GM21526 (cell line): ENCODE data around the gene MRPL21.
"Not testable (repeated sequence)": the region's sequence is repeated elsewhere in the genome, so short reads cannot be mapped to it uniquely, and the experiment has no call there.

ENCODE experiments used
- ATAC-seq: cut with Tn5 transposase; IDR thresholded peaks from one replicate; pipeline ENCODE4 v1.9.1; 2021; ENCODE audit warnings: moderate library complexity; ENCODE audit not compliant: unreplicated experiment, low FRiP score

The MRPL21 gene

DNA sequence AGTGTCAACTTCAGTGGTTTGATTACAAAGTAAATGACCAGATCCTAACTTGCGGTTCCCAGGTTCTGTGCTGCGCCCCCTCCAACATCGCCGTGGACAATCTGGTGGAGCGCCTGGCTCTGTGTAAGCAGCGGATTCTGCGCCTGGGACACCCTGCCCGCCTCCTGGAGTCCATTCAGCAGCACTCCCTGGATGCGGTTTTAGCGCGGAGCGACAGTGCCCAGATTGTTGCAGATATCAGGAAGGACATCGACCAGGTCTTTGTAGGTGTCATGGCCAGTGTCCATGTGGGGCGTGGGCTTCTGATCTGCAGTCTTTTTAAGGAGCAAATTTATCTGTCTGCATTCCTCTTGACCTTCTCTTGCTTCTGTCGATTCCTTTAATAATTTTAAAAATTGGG, 11.1 kb upstream of the MRPL21 start:
- no peak for ATAC-seq

DNA sequence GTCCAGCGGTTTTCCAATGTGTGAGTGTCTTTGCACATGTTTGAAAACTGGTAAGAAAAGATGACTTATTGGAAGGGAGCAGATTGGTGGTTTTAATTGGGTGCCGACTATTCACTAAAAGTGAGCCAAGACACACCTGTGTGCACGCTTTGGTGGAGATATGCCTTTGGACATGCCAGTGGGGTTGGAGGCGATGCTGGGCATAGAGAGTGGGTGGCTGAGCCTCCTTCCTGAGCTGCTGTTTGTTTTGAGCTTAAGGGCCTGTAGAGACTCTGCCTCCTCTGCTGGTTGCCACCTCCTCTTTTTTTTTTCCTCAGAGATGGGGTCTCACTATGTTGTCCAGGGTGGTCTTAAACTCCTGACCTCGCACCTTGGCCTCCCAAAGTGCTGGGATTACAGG, 9.6 kb upstream of the MRPL21 start:
- no peak for ATAC-seq

DNA sequence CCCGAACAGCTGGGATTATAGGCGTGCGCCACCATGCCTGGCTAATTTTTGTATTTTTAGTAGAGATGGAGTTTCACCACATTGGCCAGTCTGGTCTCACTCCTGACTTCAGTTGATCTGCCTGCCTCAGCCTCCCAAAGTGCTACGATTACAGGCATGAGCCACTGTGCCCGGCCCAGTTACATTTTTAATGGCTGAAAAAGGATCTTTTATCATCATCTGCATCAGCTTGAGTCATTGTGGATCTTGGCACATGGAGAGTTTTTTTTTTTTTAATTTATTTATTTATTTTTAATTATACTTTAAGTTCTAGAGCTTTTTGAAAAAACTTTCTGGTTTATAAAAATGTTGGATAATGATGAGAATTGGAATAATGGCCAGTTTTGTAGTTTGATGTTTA, 8.6 kb upstream of the MRPL21 start:
- ATAC-seq, result no peak

DNA sequence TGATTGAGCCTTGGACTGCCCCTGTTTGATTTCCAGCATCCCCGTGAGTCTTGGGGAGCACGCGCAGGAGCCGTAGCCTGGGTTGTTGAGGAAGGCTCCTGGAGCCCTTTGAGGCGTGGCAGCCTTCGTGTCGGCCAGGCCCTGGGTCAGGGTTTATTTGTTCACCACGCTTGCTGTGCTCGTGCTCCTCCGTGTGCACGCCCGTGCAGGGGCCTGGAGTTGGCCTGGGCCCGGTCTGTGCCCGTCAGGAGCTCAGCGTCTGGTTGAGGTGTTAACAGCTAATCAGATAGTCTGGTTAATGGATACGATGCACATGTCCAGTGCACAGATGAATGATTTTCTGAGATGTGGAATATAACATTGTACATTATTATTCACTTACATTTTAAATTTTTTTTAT, 8.1 kb upstream of the MRPL21 start:
- no peak for ATAC-seq

DNA sequence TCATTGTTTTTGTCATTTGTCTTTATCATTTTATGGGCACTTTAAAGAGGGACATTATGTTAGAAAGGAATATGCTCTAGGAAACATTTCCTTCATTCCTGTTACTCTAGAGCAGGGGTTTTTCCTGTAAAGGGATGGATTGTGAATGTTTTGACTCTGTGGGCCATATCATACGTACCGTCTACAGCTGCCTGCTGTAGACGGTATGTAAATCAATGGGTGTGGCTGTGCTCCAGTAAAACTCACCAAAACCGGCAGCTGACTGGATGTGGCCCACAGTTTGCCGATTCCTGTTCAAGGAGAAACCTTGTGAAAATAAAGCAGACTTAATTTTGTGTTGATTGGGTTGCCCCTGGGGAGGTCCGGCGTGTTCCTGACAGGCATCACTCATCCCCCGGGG, 7.3 kb upstream of the MRPL21 start:
- no peak for ATAC-seq

DNA sequence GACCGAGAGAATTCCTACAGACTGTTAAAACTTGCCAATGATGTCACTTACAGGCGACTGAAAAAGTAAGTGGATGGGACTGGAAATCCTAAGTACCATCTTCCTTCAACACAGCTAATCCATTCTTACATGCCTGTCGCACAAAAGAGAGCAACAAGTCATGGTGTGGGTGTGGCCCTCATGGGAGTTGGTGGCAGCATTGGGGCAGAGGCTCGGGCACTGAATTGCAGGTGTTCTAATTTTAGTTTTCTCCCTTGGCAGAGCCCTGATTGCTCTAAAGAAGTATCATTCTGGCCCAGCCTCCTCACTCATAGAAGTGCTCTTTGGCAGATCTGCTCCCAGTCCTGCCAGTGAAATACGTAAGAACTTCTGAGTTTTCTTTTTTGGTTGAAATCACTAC, 4.6 kb upstream of the MRPL21 start:
- ATAC-seq, result no peak

DNA sequence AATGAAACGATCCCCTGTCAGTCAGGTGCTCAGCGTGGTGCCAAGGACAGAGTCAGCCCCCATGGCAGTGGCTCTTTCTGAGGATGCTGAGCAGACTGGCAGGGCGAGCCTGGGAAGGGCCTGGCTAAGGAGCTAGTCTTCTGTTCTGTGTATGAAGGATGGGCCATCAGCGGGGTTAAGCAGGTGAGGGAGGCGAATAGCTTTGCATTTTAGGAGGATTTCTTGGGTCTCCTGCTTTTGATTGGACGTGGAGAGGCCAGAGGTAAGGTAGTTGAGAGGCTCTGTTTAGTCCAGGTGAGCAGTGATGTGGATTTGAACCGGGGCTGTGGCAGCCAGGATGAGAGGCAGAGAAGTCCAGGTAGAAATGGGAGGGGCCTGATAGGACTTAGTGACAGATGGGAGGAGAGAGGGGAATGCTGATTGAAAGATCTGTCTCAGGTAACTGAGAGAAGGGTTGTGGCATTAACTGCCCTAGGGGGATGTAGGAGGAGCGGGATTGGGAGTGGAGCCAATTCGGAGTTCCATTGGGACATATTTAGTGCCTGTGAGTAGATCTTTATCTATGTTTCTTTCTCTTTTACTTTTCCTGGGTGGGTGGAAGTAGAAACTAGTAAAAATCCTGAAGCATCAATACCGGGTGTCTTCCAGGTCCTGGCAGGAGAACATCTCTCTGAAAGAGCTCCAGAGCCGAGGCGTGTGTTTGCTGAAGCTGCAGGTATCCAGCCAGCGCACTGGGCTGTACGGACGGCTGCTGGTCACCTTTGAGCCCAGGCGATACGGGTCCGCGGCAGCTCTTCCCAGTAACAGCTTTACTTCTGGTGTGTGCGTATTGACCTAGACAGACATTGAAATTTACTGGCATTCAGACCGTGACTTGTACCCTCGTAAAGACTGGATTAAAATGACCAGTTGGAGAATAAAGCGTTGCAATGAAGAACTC, 2.1 kb upstream of the MRPL21 start:
- ATAC-seq, result no peak

DNA sequence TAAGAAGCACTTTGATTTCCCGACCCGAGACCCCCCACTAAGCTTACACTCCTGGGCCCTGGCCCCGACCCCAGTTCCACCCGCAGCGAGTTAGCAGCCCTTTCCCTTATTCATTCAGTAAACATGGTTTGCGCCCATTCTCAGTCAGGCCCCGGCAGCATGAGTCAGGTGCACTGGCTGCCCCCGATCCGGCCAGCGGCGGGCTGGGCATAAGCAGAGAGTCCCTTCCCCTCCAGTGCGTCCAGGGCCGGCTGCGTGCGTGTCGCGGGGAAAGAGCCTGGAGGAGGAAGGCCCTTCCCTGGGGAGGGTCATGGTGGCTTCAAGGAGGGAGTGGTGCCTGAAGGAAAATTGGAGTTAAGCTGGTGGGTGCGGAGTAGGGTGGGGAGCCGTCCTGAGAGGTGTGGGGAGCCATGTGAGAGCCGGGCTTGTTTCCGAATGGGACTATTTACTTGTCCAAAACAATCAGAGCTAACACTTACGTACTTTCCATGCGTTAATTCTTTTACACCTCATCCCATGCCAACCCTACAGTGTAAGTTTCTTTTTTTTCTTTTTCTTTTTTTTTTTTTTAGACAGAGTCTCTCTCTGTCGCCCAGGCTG, 716 bp upstream of the MRPL21 start:
- peak; percentile 26 for ATAC-seq

DNA sequence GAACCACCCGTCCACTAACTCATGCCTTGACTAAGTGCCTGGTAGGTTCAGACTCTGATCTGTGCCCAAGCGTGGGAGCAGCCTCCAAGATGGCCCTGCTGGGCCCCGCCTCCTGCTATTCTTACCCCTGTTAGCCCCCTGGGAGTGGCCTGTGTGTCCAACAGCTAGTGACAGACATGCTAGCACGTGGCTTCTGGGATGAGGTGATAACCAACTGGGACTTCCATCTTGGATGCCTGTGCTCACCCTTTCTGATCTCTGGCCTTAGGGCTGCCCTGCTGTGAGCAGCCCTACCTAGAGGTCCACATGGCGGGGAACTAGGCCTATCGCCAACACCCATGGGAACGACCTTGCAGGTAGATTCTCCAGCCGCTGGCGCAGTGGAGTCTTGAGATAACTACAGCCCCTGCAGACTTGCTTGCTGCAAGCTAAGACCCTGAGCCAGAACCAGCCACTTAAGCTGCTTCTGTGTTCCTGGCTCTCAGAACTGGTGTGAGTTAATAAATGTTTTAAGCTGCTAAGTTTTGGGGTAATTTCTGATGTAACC, 2.7 kb downstream of the MRPL21 start:
- ATAC-seq, result no peak

DNA sequence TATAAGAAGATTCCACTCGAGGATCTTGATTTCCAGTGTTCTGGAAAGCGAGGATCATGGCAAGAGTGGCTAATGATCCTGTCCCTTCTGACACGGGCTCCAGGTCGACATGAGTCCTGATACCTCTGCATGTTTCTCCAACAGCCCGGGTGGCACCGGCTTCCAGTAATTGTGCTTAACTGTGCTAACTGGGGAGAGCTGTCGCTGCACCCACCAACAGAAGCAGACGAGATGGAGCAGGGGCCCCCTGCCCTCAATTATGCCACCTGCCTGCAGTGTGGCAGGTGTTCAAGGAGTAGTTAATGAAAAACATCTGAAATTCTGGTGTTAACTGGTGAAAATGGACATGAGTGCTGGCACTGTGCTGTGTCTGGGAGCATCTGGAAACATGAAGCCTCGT, 6.2 kb downstream of the MRPL21 start:
- ATAC-seq, result no peak

DNA sequence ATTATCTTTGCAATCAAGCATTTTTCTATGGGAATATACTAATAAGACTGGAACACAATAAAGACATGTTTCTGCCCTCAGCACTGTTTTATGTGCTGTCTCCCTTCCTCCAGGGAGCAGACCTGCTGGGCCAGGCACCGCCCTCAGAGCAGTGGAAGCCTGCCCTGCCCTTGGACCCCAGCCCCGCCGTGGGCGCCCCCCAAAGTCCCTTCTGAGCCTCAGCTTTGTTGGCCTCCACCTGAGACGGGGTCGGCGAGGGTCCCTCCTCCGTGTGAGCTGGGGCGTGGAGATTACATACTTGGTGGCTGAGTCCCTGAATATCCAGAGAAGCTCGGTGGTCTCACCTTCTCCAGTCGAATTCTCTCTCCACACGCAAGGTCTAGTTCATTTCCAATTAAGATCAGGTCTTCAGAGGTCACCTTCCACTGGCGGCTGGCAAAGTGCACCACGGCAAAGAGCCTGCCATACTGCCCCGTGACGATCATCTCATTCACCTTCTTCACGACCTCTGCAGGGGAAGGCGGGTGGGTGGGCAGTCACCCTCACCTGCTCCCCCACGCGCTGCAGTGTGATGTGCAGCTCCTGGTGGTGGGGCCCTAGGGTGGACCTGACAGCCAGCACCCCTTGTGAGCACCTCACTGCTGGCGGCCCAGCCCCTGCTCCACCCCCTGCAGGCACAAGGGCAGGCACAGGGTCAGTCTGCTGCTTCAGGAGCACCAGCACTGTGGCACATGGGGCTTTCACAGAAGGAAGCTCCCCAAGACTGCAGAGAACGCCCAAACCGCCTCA, 7.3 kb downstream of the MRPL21 start:
- no peak for ATAC-seq

DNA sequence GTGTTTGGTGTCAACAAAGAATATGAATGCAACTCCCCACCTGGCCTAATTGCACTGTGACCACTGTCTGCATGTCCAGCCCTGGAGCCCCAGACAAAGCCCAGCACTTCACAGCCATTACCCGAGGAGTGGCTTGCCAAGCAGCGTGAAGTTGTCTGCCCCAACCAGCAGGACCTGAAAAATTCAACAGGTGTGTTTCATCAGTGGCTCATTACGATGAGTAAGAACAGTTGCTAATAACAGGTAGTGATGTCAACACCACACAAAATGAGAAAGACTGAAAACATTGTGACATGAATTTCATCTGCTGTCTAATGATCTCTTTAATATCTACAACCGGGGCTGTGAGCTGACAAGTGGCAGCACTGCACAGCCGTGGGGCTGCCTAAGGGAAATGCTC, 10.3 kb downstream of the MRPL21 start:
- no peak for ATAC-seq

DNA sequence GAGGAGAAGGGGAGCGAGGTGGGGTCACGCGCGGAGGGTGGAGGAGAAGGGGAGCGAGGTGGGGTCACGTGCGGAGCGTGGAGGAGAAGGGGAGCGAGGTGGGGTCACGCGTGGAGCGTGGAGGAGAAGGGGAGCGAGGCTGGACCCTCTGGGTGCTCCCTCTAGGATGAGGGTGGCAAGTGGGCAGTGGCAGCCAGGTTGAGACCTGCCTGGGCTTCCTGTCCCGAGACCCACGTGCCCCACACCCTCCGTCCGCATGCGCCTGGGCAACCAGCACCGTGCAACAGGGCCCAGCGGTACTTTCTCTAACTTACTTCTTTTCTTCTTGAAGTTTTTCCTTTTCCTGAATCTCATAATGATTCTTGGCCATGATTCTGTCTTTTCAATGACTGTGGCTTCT, 11.1 kb downstream of the MRPL21 start:
- ATAC-seq, result no peak

DNA sequence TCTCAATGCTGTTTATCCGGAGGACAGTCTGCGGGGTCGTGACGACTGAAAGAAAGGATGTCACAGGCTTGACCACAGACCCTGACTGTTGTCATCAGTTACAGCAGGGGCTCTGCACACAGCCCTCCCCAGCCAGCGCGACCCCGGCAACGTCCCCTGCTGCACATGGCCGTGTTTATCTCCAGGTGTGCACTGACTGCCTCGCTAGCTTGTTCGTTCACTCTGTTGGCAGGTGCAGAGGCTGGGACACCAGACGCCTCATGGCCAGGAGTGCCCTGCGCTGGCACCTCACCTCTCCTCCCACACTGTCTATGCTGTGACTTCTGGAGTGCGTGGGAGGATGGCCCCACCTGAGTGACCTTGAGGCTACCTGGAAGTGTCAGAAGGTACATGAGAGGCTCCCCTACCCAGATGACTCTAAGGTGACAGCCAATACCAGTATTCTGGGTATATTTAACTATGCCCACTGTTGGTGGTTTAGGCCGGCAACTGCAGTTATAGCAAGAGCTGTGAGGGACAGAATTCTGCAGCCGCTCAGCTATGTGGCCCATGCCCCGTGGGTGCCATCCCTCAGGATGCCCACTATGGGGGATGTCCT, 12.2 kb downstream of the MRPL21 start:
- no peak for ATAC-seq

DNA sequence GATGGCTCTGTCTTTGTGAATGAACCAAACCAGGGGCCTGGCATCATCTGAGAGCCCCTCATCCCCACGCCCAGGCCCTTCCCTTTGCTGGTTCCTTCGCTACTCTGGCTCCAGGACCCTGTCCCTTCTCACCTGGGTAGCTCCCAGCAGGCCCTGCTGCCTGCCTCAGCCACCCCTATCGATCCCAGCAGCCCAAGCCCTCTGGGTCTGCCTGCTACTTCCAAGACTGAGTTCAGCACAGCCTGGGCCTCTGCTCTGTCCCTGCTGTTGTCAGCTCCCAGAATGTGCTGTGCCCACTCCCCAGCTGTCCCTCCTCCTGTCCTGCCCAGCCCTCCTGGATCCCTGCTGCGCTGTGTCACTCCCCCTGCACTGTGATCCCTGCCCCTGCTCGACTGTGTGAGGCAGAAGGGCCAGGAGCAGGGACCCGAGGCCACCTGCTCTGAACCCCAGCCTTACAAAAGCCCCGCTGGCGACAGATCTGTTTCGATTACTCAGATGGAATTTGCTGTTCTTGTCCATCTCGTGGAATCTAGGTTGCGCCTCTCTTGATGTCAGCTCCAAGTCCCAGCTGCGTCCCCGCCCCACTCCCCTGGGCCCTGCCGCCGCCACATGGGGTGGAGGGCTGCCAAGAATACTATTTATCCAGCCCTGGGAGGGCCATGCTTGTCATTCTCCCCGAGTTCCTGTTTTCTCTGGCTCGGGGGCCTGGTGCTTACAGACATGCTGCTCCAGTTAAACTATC, 13.0 kb downstream of the MRPL21 start:
- ATAC-seq, result no peak

DNA sequence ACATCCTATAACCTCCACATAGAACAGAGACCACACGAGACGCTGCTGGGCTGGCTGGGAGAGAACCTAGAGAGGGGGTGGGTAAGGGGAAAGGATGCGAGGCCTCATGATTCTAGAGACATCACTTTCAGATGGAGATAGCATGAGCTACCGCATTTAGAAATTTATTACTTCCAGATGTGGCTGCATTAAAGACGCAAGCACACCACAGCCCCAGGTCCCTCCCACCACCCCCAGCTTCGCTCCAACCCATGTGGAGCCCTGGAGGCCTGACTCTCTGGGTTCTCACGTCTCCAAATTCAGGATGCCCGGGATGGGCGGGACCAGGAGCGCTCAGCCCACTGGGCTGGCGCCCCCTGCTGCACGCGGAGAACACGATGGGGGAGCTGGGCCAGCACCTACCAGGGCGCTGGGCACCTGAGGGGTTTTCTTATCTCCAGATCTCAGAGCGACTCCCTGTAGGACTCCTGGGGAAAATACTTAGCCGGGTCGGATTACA, 13.6 kb downstream of the MRPL21 start:
- ATAC-seq, result no peak

DNA sequence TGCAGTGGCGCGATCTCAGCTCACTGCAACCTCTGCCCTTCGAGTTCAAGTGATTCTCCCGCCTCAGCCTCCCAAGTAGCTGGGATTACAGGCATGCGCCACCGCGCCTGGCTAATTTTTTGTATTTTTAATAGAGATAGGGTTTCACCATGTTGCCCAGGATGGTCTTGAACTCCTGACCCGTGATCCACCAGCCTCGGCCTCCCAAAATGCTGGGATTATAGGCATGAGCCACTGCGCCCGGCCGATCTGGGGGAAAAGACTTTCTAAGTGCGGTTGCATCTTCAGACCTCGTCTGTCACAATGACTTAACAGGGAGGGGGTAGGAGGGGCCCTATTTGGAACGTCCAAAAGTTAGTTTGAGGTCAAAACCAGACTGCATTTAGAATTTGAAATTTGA, 18.8 kb downstream of the MRPL21 start:
- ATAC-seq, result not testable (repeated sequence)

DNA sequence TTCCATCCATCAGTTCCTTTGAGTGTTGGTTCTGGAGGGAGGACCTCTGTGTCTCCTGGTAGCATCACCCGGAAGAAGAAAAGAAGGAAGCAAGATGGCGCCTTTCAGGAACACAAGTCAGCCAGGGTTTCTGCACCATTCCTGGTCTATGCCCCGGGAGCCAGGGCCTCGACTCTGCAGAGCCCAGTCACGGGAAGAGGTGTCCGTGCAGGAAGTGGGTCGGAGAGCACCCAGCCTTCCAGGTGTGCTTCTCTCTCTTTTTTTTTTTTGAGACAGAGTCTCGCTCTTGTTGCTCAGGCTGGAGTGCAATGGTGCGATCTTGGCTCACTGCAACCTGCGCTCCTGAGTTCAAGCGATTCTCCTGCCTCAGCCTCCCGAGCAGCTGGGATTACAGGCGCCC, 21.2 kb downstream of the MRPL21 start:
- no peak for ATAC-seq

DNA sequence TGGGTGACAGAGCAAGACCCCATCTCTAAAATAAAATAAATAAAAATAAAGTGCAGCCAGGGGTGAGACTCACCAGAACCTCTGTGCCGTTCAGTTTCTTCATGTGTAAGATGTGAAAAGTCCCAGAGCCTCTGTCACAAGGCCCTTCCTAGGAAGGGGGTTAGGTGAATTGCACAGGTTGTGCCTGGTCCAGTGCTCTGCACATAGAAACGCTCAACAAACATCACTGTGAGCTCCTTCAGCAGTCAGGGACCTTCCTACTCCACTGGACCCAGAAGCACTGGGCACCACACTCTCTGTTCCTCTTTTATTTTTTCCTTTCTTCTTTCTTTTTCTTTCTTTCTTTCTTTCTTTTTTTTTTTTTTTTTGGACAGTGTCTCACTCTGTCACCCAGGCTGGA, 22.3 kb downstream of the MRPL21 start:
- ATAC-seq, result no peak

DNA sequence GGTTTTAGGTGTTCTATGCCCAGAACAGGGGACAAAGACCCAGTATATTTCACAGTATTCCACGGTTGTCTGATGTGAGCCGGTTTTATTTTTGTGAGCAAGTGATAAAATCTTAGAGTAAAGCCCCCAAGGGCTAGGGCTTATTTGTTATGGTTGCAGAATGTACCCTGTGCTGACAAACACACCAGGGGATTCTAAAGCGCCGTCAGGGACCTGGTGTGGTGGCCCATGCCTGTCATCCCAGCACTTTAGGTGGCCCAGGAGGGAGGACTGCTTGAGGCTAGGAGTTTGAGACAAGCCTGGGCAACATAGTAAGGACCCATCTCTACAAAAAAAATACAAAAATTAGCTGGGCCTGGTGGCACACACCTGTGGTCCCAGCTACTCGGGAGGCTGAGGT, 22.8 kb downstream of the MRPL21 start:
- ATAC-seq, result no peak
